Esophagus squamous epithelium (tissue), 4 donors: ENCODE results near the gene FANCL.

Experiments
- POLR2A ChIP-seq, 4 donors: fragments of 450-650 bp; IDR thresholded peaks; one replicate each; pipeline ENCODE4 v1.6.1; 2017; ENCODE audit warnings: antibody characterized with exemption in 4 of 4, mild to moderate bottlenecking in 4 of 4, moderate library complexity in 3 of 4
- TF ChIP-seq, protein P1 (sequence below), 6 experiments: fragments of 450-650 bp in 4 of 6; fragments of 200-600 bp in 2 of 6; sonication (generic) in 2 of 6; IDR thresholded peaks; one replicate each; pipeline ENCODE4 v1.5.1; 2016 to 2019; ENCODE audit warnings: antibody characterized with exemption in 6 of 6, mild to moderate bottlenecking in 4 of 6, moderate library complexity in 4 of 6

DNA sequence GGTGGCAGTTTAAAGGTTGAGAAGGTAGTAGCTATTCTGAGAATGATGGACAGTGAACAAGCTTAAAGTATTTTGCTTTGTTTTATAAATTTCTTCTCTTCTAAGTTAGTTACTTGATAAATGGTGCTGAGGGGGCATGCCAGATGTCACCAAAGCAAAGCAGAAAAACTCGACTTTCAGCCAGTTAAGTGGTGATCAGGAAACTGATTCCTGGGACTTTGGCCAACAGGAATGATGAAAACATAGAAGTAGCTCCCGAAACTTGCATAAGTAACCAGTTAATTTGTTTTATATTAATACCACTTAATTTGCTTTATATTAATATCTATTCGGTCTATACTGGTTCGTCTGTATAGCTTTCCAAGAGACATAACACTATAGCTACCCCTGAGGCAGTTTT is 82.6 kb downstream of the FANCL start:
- TF ChIP-seq, protein P1, sequence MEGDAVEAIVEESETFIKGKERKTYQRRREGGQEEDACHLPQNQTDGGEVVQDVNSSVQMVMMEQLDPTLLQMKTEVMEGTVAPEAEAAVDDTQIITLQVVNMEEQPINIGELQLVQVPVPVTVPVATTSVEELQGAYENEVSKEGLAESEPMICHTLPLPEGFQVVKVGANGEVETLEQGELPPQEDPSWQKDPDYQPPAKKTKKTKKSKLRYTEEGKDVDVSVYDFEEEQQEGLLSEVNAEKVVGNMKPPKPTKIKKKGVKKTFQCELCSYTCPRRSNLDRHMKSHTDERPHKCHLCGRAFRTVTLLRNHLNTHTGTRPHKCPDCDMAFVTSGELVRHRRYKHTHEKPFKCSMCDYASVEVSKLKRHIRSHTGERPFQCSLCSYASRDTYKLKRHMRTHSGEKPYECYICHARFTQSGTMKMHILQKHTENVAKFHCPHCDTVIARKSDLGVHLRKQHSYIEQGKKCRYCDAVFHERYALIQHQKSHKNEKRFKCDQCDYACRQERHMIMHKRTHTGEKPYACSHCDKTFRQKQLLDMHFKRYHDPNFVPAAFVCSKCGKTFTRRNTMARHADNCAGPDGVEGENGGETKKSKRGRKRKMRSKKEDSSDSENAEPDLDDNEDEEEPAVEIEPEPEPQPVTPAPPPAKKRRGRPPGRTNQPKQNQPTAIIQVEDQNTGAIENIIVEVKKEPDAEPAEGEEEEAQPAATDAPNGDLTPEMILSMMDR (IDR thresholded peaks at IDR 0.05), result no peak
- no peak for TF ChIP-seq POLR2A (IDR thresholded peaks at IDR 0.05)
